HEK293 (cell line): ENCODE measurements around the gene DDR2.

Source experiments
- CTCF ChIA-PET: fragments of 350-600 bp; formaldehyde crosslinking; extraction: SDS; loops from one replicate; lab custom pipeline; 2021; ENCODE audit warnings: antibody characterized with exemption; lab: Yijun Ruan, JAX
- POLR2A ChIA-PET: fragments of 300-600 bp; formaldehyde crosslinking; extraction: SDS; loops from one replicate; lab custom pipeline; 2020; ENCODE audit warnings: antibody characterized with exemption, inconsistent platforms; lab: Yijun Ruan, JAX
- H3K27ac ChIP-seq: fragments of 200-500 bp; sonication (Bioruptor generic); 2 replicates; pipeline ENCODE4 v1.5.1; 2014; ENCODE audit warnings: low read depth, low read length, control low read depth, inconsistent platforms; ENCODE audit errors: extremely low read depth
- H3K36me3 ChIP-seq, 2 experiments: fragments of 200-500 bp in 1 of 2; sonication (Bioruptor generic) in 1 of 2; 1 replicate in 1 of 2; 2 replicates in 1 of 2; pipeline ENCODE4 v1.5.1; 2014 to 2017; ENCODE audit warnings: inconsistent platforms in 2 of 2, low read length in 2 of 2; ENCODE audit not compliant: control insufficient read depth in 2 of 2, insufficient read depth in 1 of 2
- H3K4me1 ChIP-seq: fragments of 200-500 bp; sonication (Bioruptor generic); 2 replicates; pipeline ENCODE4 v1.5.1; 2014; ENCODE audit warnings: mild to moderate bottlenecking, low read length, inconsistent platforms; ENCODE audit not compliant: control insufficient read depth, insufficient read depth
- H3K4me3 ChIP-seq: 2 replicates; pipeline ENCODE4 v1.5.1; 2011; ENCODE audit warnings: low read depth, mild to moderate bottlenecking, control low read depth, low read length, moderate library complexity
- H3K9me3 ChIP-seq: fragments of 200-500 bp; sonication (Bioruptor generic); 2 replicates; pipeline ENCODE4 v1.5.1; 2014; ENCODE audit warnings: low read depth, low read length, inconsistent platforms; ENCODE audit not compliant: control insufficient read depth, insufficient read depth
- GLIS2 ChIP-seq: fragments of 450-650 bp; formaldehyde crosslinking; IDR thresholded peaks from 2 replicates; pipeline ENCODE4 v1.5.1; 2016; ENCODE audit warnings: missing biosample characterization, missing genetic modification characterization
- IKZF3 ChIP-seq: fragments of 450-650 bp; IDR thresholded peaks from 2 replicates; pipeline ENCODE4 v1.5.0; 2018; ENCODE audit warnings: missing biosample characterization, mild to moderate bottlenecking, missing genetic modification characterization, moderate library complexity
- MEIS1 ChIP-seq: sonication (generic); formaldehyde crosslinking; IDR thresholded peaks from 2 replicates; pipeline ENCODE4 v1.8.1; 2022; ENCODE audit warnings: missing genetic modification reagents, mild to moderate bottlenecking, borderline replicate concordance
- ZBTB8A ChIP-seq: fragments of 450-650 bp; formaldehyde crosslinking; IDR thresholded peaks from 2 replicates; pipeline ENCODE4 v1.5.1; 2016; ENCODE audit warnings: missing biosample characterization, missing genetic modification characterization
- ZNF221 ChIP-seq: fragments of 450-650 bp; formaldehyde crosslinking; IDR thresholded peaks from 2 replicates; pipeline ENCODE4 v1.5.1; 2017; ENCODE audit warnings: missing biosample characterization, missing genetic modification characterization, borderline replicate concordance
- ZNF398 ChIP-seq: fragments of 450-650 bp; formaldehyde crosslinking; IDR thresholded peaks from 2 replicates; pipeline ENCODE4 v1.5.1; 2017; ENCODE audit warnings: missing biosample characterization, missing genetic modification characterization
- ZNF571 ChIP-seq: fragments of 450-650 bp; formaldehyde crosslinking; IDR thresholded peaks from 2 replicates; pipeline ENCODE4 v1.5.0; 2017; ENCODE audit warnings: missing biosample characterization, missing genetic modification characterization
- ZNF624 ChIP-seq: fragments of 450-650 bp; formaldehyde crosslinking; IDR thresholded peaks from 2 replicates; pipeline ENCODE4 v1.5.1; 2017; ENCODE audit warnings: missing biosample characterization, missing genetic modification characterization
- ZNF645 ChIP-seq: fragments of 450-650 bp; formaldehyde crosslinking; IDR thresholded peaks from 2 replicates; pipeline ENCODE4; 2016; ENCODE audit warnings: missing biosample characterization, missing genetic modification characterization
- ZNF658 ChIP-seq: fragments of 450-650 bp; formaldehyde crosslinking; IDR thresholded peaks from 2 replicates; pipeline ENCODE4; 2016; ENCODE audit warnings: missing biosample characterization, missing genetic modification characterization
- ZNF664 ChIP-seq: fragments of 450-650 bp; formaldehyde crosslinking; IDR thresholded peaks from 2 replicates; pipeline ENCODE4 v1.5.1; 2016; ENCODE audit warnings: missing biosample characterization, missing genetic modification characterization
- ZNF777 ChIP-seq: fragments of 450-650 bp; formaldehyde crosslinking; IDR thresholded peaks from 2 replicates; pipeline ENCODE4 v1.5.1; 2017; ENCODE audit warnings: missing biosample characterization, missing genetic modification characterization, borderline replicate concordance
- ZNF837 ChIP-seq: fragments of 450-650 bp; formaldehyde crosslinking; IDR thresholded peaks from 2 replicates; pipeline ENCODE4 v1.5.1; 2016; ENCODE audit warnings: missing biosample characterization, missing genetic modification characterization
- ZNF843 ChIP-seq: fragments of 450-650 bp; formaldehyde crosslinking; IDR thresholded peaks from 2 replicates; pipeline ENCODE4 v1.5.1; 2016; ENCODE audit warnings: missing biosample characterization, missing genetic modification characterization
- TF ChIP-seq, protein P1 (sequence below): fragments of 450-650 bp; formaldehyde crosslinking; IDR thresholded peaks from 2 replicates; pipeline ENCODE4 v1.5.1; 2016; ENCODE audit warnings: missing biosample characterization, missing genetic modification characterization
- TF ChIP-seq, protein P2 (sequence below): fragments of 450-650 bp; formaldehyde crosslinking; IDR thresholded peaks from 2 replicates; pipeline ENCODE4 v1.5.1; 2016; ENCODE audit warnings: missing biosample characterization, missing genetic modification characterization
- TF ChIP-seq, protein P3 (sequence below): fragments of 450-650 bp; formaldehyde crosslinking; IDR thresholded peaks from 2 replicates; pipeline ENCODE4 v1.5.1; 2016; ENCODE audit warnings: missing biosample characterization, missing genetic modification characterization
- TF ChIP-seq, protein P4 (sequence below): fragments of 450-650 bp; IDR thresholded peaks from 2 replicates; pipeline ENCODE4 v1.5.1; 2018; ENCODE audit warnings: missing biosample characterization, mild to moderate bottlenecking, missing genetic modification characterization
- TF ChIP-seq, protein P5 (sequence below): fragments of 450-650 bp; formaldehyde crosslinking; IDR thresholded peaks from 2 replicates; pipeline ENCODE4 v1.5.1; 2016; ENCODE audit warnings: missing biosample characterization, missing genetic modification characterization, low read depth

Gene DDR2

GRCh38 chr1:162695687-162696086, 63.4 kb downstream of the DDR2 start:
- peaks cover 9% of the 10 kb centered on the region for H3K4me1 ChIP-seq
- no peak overlapping the region for H3K27ac ChIP-seq
- no peak overlapping the region for H3K4me3 ChIP-seq
- TF ChIP-seq MEIS1 (no peak), ZNF777 (no peak), ZNF658 (no peak), ZNF837 (no peak), ZNF664 (no peak), ZBTB8A (tag by site-specific recombination) (no peak), GLIS2 (tag by site-specific recombination) (no peak), ZNF624 (tag by site-specific recombination) (no peak), ZNF398 (tag by site-specific recombination) (no peak), IKZF3 (tag by site-specific recombination) (no peak), ZNF221 (tag by site-specific recombination) (no peak), ZNF571 (no peak), ZNF843 (tag by site-specific recombination) (no peak), ZNF645 (tag by site-specific recombination) (no peak)
- TF ChIP-seq, protein P1, sequence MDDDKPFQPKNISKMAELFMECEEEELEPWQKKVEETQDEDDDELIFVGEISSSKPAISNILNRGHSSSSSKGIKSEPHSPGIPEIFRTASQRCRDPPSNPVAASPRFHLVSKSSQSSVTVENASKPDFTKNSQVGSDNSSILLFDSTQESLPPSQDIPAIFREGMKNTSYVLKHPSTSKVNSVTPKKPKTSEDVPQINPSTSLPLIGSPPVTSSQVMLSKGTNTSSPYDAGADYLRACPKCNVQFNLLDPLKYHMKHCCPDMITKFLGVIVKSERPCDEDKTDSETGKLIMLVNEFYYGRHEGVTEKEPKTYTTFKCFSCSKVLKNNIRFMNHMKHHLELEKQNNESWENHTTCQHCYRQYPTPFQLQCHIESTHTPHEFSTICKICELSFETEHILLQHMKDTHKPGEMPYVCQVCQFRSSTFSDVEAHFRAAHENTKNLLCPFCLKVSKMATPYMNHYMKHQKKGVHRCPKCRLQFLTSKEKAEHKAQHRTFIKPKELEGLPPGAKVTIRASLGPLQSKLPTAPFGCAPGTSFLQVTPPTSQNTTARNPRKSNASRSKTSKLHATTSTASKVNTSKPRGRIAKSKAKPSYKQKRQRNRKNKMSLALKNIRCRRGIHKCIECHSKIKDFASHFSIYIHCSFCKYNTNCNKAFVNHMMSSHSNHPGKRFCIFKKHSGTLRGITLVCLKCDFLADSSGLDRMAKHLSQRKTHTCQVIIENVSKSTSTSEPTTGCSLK (tag by site-specific recombination) = no peak
- TF ChIP-seq, protein P2, sequence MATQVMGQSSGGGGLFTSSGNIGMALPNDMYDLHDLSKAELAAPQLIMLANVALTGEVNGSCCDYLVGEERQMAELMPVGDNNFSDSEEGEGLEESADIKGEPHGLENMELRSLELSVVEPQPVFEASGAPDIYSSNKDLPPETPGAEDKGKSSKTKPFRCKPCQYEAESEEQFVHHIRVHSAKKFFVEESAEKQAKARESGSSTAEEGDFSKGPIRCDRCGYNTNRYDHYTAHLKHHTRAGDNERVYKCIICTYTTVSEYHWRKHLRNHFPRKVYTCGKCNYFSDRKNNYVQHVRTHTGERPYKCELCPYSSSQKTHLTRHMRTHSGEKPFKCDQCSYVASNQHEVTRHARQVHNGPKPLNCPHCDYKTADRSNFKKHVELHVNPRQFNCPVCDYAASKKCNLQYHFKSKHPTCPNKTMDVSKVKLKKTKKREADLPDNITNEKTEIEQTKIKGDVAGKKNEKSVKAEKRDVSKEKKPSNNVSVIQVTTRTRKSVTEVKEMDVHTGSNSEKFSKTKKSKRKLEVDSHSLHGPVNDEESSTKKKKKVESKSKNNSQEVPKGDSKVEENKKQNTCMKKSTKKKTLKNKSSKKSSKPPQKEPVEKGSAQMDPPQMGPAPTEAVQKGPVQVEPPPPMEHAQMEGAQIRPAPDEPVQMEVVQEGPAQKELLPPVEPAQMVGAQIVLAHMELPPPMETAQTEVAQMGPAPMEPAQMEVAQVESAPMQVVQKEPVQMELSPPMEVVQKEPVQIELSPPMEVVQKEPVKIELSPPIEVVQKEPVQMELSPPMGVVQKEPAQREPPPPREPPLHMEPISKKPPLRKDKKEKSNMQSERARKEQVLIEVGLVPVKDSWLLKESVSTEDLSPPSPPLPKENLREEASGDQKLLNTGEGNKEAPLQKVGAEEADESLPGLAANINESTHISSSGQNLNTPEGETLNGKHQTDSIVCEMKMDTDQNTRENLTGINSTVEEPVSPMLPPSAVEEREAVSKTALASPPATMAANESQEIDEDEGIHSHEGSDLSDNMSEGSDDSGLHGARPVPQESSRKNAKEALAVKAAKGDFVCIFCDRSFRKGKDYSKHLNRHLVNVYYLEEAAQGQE (tag by site-specific recombination) = no peak
- TF ChIP-seq, protein P3, sequence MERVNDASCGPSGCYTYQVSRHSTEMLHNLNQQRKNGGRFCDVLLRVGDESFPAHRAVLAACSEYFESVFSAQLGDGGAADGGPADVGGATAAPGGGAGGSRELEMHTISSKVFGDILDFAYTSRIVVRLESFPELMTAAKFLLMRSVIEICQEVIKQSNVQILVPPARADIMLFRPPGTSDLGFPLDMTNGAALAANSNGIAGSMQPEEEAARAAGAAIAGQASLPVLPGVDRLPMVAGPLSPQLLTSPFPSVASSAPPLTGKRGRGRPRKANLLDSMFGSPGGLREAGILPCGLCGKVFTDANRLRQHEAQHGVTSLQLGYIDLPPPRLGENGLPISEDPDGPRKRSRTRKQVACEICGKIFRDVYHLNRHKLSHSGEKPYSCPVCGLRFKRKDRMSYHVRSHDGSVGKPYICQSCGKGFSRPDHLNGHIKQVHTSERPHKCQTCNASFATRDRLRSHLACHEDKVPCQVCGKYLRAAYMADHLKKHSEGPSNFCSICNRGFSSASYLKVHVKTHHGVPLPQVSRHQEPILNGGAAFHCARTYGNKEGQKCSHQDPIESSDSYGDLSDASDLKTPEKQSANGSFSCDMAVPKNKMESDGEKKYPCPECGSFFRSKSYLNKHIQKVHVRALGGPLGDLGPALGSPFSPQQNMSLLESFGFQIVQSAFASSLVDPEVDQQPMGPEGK = no peak
- TF ChIP-seq, protein P4, sequence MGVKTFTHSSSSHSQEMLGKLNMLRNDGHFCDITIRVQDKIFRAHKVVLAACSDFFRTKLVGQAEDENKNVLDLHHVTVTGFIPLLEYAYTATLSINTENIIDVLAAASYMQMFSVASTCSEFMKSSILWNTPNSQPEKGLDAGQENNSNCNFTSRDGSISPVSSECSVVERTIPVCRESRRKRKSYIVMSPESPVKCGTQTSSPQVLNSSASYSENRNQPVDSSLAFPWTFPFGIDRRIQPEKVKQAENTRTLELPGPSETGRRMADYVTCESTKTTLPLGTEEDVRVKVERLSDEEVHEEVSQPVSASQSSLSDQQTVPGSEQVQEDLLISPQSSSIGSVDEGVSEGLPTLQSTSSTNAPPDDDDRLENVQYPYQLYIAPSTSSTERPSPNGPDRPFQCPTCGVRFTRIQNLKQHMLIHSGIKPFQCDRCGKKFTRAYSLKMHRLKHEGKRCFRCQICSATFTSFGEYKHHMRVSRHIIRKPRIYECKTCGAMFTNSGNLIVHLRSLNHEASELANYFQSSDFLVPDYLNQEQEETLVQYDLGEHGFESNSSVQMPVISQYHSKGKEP (tag by site-specific recombination) = no peak
- TF ChIP-seq, protein P5, sequence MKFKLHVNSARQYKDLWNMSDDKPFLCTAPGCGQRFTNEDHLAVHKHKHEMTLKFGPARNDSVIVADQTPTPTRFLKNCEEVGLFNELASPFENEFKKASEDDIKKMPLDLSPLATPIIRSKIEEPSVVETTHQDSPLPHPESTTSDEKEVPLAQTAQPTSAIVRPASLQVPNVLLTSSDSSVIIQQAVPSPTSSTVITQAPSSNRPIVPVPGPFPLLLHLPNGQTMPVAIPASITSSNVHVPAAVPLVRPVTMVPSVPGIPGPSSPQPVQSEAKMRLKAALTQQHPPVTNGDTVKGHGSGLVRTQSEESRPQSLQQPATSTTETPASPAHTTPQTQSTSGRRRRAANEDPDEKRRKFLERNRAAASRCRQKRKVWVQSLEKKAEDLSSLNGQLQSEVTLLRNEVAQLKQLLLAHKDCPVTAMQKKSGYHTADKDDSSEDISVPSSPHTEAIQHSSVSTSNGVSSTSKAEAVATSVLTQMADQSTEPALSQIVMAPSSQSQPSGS (tag by site-specific recombination) = no peak
- ChIA-PET POLR2A (no interaction called here), CTCF (interaction anchor here (1.3 to 1.5 kb wide), 2 partner anchors 66 to 81 kb away, joined by 4 to 5 read pairs; no protein-coding TSS in a partner anchor)
- no peaks in the 10 kb centered on the region for H3K9me3 ChIP-seq
- H3K36me3 ChIP-seq = no peaks in the 10 kb centered on the region
